Hepatocyte (in vitro differentiated cells): ENCODE measurements around the gene IL11RA. TPM values are rescaled to one million over a fixed set of nuclear protein-coding genes. Genes with fewer than 3 reads are reported as not detected.

Source experiments
- DNase-seq: peaks from one replicate; pipeline ENCODE4 v3.0.0-alpha.2; 2016; ENCODE audit warnings: low spot score
- H2AFZ ChIP-seq: fragments of 200-600 bp; sonication (generic); 2 replicates; pipeline ENCODE4 v1.6.0; 2016; ENCODE audit warnings: antibody characterized with exemption, mild to moderate bottlenecking
- H3K27ac ChIP-seq: fragments of 200-600 bp; sonication (generic); 2 replicates; pipeline ENCODE4 v1.5.1; 2016; ENCODE audit warnings: mild to moderate bottlenecking
- H3K27me3 ChIP-seq: fragments of 200-600 bp; sonication (generic); 2 replicates; pipeline ENCODE4 v1.6.1; 2016
- H3K36me3 ChIP-seq: fragments of 200-600 bp; sonication (generic); replicated peaks from 2 replicates; pipeline ENCODE4 v1.5.1; 2016; ENCODE audit warnings: low read depth; ENCODE audit not compliant: insufficient read depth
- H3K4me1 ChIP-seq: fragments of 200-600 bp; sonication (generic); 2 replicates; pipeline ENCODE4 v1.5.1; 2016; ENCODE audit warnings: mild to moderate bottlenecking, moderate library complexity; ENCODE audit not compliant: insufficient read depth
- H3K4me2 ChIP-seq: fragments of 200-600 bp; sonication (generic); 2 replicates; pipeline ENCODE4 v1.6.0; 2016
- H3K4me3 ChIP-seq: fragments of 200-600 bp; sonication (generic); 2 replicates; pipeline ENCODE4 v1.5.1; 2016; ENCODE audit warnings: mild to moderate bottlenecking
- H3K79me2 ChIP-seq: fragments of 200-600 bp; sonication (generic); 2 replicates; pipeline ENCODE4 v1.6.0; 2017; ENCODE audit warnings: mild to moderate bottlenecking
- H3K9me2 ChIP-seq: fragments of 200-600 bp; sonication (generic); replicated peaks from 2 replicates; pipeline ENCODE4 v1.6.0; 2017; ENCODE audit warnings: mild to moderate bottlenecking; ENCODE audit not compliant: insufficient read depth
- H3K9me3 ChIP-seq: fragments of 200-600 bp; sonication (generic); 2 replicates; pipeline ENCODE4 v1.5.1; 2016; ENCODE audit warnings: low read depth, mild to moderate bottlenecking
- H4K20me1 ChIP-seq: fragments of 200-600 bp; sonication (generic); 2 replicates; pipeline ENCODE4 v1.6.0; 2016; ENCODE audit warnings: mild to moderate bottlenecking; ENCODE audit not compliant: insufficient read depth, poor library complexity, severe bottlenecking
- EZH2 ChIP-seq: fragments of 200-600 bp; sonication (generic); IDR thresholded peaks from 2 replicates; pipeline ENCODE4 v1.6.1; 2016; ENCODE audit warnings: antibody characterized with exemption, mild to moderate bottlenecking, borderline replicate concordance
- EZH2phosphoT487 ChIP-seq: fragments of 200-600 bp; sonication (generic); IDR thresholded peaks from one replicate; pipeline ENCODE4 v1.6.1; 2018; ENCODE audit warnings: antibody characterized with exemption, mild to moderate bottlenecking, low read depth, moderate library complexity; ENCODE audit not compliant: unreplicated experiment, severe bottlenecking
- WGBS: methylation state at CpG from one replicate; pipeline ENCODE4 v1.1.6; 2016; ENCODE audit warnings: low lambda C conversion rate; ENCODE audit errors: missing lambda C conversion rate; 5-methylcytosine and 5-hydroxymethylcytosine counted together
- polyA plus RNA-seq: library from polyadenylated mRNA; unstranded; fragments of >200 nt; fragmentation: Nextera tagmentation; extraction: Ambion mirVana; gene quantifications from 2 replicates; pipeline ENCODE4 v1.2.1, GENCODE V29; 2016
- total RNA-seq: library from RNA; depleted of rRNA; stranded (reverse); fragments of >200 nt; gene quantifications from 2 replicates; pipeline ENCODE4 v1.2.3, GENCODE V29; 2014
- TF ChIP-seq, protein P1 (sequence below): fragments of 200-600 bp; sonication (generic); IDR thresholded peaks from 2 replicates; pipeline ENCODE4 v1.5.1; 2016; ENCODE audit warnings: antibody characterized with exemption, mild to moderate bottlenecking; ENCODE audit not compliant: poor library complexity

The IL11RA gene
- total and polyA plus RNA-seq, 2 experiments from 2014 or later, result 74.6 to 97.2 TPM

DNA sequence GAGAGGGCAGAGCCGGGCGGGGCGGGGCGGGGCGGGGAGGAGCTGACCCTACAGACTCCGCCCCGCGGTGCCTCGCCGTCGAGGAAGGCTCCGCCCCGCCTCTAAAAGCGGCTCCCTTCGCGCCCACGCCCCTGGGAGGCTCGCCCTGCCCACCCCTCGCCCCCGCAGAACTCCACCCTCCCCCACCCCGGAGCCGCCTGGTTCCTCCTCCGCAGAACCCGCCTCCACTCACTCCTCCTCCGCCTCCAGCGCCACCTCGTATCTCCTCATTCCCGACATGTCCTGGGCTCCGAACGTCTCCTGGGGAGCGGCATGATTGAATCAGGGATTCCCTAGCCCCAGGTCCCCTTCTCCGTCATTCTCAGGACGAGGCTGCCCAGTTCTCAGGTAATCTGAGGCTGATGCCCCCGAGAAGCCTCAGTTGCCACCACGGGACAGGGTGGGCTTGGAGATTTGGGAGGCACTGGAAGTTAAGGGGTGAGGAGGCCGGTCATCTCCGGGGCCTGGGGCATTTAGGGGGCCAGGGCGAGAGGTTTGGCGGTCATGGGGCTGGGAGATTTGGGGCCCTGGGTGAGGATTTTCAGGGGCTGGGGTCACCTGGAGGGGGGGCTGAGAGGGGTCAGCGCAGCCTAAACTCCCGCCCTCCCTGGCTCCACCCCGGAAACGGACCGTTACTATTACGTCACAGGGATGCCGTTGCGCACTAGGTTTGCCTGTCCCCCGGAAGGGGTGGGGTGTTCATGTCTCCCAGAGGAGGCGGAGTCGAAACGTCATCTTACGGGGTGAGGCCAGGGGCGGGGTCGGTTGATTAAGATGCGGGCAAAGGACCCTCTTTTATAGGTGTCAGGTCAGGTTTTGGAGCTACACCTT, 13.6 kb downstream of the IL11RA start:
- H2AFZ ChIP-seq, result peak overlapping the region; percentile 92
- peaks cover 15% of the 10 kb centered on the region for H3K79me2 ChIP-seq
- no peaks in the 10 kb centered on the region for H3K9me2 ChIP-seq
- TF ChIP-seq EZH2phosphoT487 (no peak), EZH2 (no peak)
- TF ChIP-seq, protein P1, sequence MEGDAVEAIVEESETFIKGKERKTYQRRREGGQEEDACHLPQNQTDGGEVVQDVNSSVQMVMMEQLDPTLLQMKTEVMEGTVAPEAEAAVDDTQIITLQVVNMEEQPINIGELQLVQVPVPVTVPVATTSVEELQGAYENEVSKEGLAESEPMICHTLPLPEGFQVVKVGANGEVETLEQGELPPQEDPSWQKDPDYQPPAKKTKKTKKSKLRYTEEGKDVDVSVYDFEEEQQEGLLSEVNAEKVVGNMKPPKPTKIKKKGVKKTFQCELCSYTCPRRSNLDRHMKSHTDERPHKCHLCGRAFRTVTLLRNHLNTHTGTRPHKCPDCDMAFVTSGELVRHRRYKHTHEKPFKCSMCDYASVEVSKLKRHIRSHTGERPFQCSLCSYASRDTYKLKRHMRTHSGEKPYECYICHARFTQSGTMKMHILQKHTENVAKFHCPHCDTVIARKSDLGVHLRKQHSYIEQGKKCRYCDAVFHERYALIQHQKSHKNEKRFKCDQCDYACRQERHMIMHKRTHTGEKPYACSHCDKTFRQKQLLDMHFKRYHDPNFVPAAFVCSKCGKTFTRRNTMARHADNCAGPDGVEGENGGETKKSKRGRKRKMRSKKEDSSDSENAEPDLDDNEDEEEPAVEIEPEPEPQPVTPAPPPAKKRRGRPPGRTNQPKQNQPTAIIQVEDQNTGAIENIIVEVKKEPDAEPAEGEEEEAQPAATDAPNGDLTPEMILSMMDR, result no peak
- peak overlapping the region; percentile 69 for H3K4me3 ChIP-seq
- H3K4me1 ChIP-seq, result peaks cover 15% of the 10 kb centered on the region
- 0% methylated on average over 18 of the region's 55 CpGs for WGBS
- H4K20me1 ChIP-seq, result no peaks in the 10 kb centered on the region
- H3K36me3 ChIP-seq, result no peaks in the 10 kb centered on the region
- no peaks in the 10 kb centered on the region for H3K9me3 ChIP-seq
- H3K27me3 ChIP-seq, result no peaks in the 10 kb centered on the region
- peak overlapping the region; percentile 85 for H3K4me2 ChIP-seq
- peak overlapping the region; percentile 99 for H3K27ac ChIP-seq
- DNase-seq, result peak; percentile 99

DNA sequence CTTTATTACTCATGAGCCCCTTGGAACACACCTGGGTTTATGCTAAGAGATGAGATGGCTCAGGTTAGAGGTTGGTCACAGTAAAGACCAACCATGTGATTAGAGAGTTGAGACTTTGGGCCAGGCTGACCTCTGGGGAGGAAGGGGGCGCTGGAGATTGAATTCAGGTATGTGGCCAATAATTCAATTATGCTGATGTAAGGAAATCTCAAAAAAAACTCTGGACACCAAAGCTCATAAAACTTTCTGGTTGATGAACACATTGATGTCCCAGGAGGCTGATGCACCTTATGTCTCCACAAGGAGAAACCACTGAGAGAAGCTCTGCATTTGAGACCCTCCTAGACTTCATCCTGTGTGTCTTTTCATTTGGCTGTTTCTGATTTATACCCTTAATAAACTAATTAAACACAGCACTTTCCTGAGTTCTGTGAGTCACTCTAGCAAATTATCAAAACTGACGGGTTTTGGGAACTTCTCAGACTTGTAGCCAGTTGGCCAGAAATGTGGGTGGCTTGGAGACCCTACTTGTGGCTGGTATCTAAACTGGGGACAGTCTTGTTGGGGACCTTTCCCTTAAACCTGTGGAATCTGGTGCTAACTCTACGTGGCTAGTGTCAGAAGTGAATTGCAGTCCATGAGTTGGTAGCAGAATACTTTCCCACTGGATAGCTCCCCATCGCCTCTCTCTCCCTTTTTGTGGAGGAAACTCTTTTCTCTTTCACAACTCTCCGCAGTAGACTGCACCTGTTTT, 18.0 kb downstream of the IL11RA start:
- Histone ChIP-seq H3K9me2 (no peaks in the 10 kb centered on the region), H4K20me1 (no peaks in the 10 kb centered on the region), H2AFZ (no peak overlapping the region), H3K4me1 (peaks cover 5% of the 10 kb centered on the region), H3K4me2 (no peak overlapping the region), H3K27me3 (no peaks in the 10 kb centered on the region), H3K4me3 (no peak overlapping the region), H3K27ac (no peak overlapping the region), H3K79me2 (peaks cover 15% of the 10 kb centered on the region), H3K36me3 (no peaks in the 10 kb centered on the region), H3K9me3 (no peaks in the 10 kb centered on the region)
- no peak for DNase-seq
- TF ChIP-seq EZH2phosphoT487 (no peak), EZH2 (no peak)
- TF ChIP-seq, protein P1, result no peak
- WGBS, result 96% methylated on average over 5 of the region's 5 CpGs

DNA sequence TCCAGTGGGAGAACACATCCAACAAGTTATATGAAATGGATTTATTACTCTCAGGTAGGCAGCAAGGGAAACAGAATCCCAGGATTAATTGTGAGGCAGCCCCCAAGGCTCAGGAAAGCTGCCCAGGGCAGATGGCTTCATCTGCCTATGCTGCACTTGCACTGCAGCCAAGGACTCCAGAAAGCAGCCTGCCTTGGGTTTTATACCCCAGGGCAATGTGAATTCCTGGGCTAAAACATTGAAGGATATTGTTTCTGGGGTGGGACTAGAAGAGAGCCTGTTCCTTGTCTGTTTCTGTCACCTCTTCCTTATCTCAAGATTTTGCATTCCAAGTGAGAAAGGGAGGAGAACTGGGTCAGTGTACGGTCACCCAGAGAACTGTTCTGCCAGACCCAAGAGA, 19.3 kb downstream of the IL11RA start:
- H3K4me2 ChIP-seq, result no peak overlapping the region
- TF ChIP-seq EZH2phosphoT487 (no peak), EZH2 (no peak)
- TF ChIP-seq, protein P1, result no peak
- 54% methylated on average over 1 of the region's 1 CpG for WGBS
- no peak overlapping the region for H3K27ac ChIP-seq
- H3K4me1 ChIP-seq, result peaks cover 5% of the 10 kb centered on the region
- H3K36me3 ChIP-seq, result no peaks in the 10 kb centered on the region
- H3K9me2 ChIP-seq, result no peaks in the 10 kb centered on the region
- H3K4me3 ChIP-seq, result no peak overlapping the region
- no peak overlapping the region for H2AFZ ChIP-seq
- no peaks in the 10 kb centered on the region for H3K9me3 ChIP-seq
- no peaks in the 10 kb centered on the region for H3K27me3 ChIP-seq
- no peak for DNase-seq
- no peaks in the 10 kb centered on the region for H4K20me1 ChIP-seq
- peaks cover 14% of the 10 kb centered on the region for H3K79me2 ChIP-seq
